Heart left ventricle (tissue), 16 donors: ENCODE results near the gene GPR155. TPM values are rescaled to one million over a fixed set of nuclear protein-coding genes. Genes with fewer than 3 reads are reported as not detected.
A peak's percentile ranks its signal among the peaks of the same experiment; 100 is the strongest.

Experiments
- ATAC-seq, 4 donors: fragments of 200-7000 bp; cut with Tn5 transposase; one replicate each; pipeline ENCODE4 v1.9.1; 2020 to 2022; ENCODE audit warnings: moderate library complexity in 4 of 4, mild to moderate bottlenecking in 3 of 4, moderate number of reproducible peaks in 1 of 4
- DNase-seq, 5 donors: peaks; one replicate each; pipeline ENCODE4 v3.0.0-alpha.2; 2020
- H3K27ac ChIP-seq, 12 donors: fragments of 200-600 bp; sonication (generic) in 4 of 12; one replicate each; pipeline versions ENCODE4 v1.5.0 to v1.8.0; 2016 to 2022; ENCODE audit warnings: mild to moderate bottlenecking in 2 of 12
- H3K27me3 ChIP-seq, 9 donors: fragments of 200-600 bp; sonication (generic) in 2 of 9; one replicate each; pipeline versions ENCODE4 v1.5.1 to v1.8.0; 2016 to 2022; ENCODE audit warnings: mild to moderate bottlenecking in 3 of 9
- H3K36me3 ChIP-seq, 9 donors: fragments of 200-600 bp; sonication (generic) in 2 of 9; one replicate each; pipeline versions ENCODE4 v1.5.0 to v1.8.0; 2018 to 2022; ENCODE audit warnings: mild to moderate bottlenecking in 2 of 9
- H3K4me1 ChIP-seq, 12 donors: fragments of 200-600 bp; sonication (generic) in 4 of 12; one replicate each; pipeline versions ENCODE4 v1.5.0 to v1.8.0; 2016 to 2022; ENCODE audit warnings: mild to moderate bottlenecking in 3 of 12
- H3K4me3 ChIP-seq, 12 donors: fragments of 200-600 bp; sonication (generic) in 4 of 12; one replicate each; pipeline versions ENCODE4 v1.5.0 to v1.8.0; 2017 to 2022; ENCODE audit warnings: mild to moderate bottlenecking in 9 of 12, moderate library complexity in 4 of 12
- H3K9me3 ChIP-seq, 12 donors: fragments of 200-600 bp; sonication (generic) in 4 of 12; one replicate each; pipeline versions ENCODE4 v1.5.0 to v1.8.0; 2016 to 2022; ENCODE audit warnings: mild to moderate bottlenecking in 1 of 12
- POLR2A ChIP-seq, 2 donors: fragments of 450-650 bp; IDR thresholded peaks; one replicate each; pipeline ENCODE4 v1.6.1; 2017; ENCODE audit warnings: antibody characterized with exemption in 2 of 2, mild to moderate bottlenecking in 2 of 2, moderate library complexity in 2 of 2
- WGBS, 4 donors: extraction: QIAGEN DNeasy Blood & Tissue Kit in 2 of 4; methylation state at CpG; one replicate each; pipeline versions ENCODE4 v1.1.5 to v1.1.7; 2013 to 2018; 5-methylcytosine and 5-hydroxymethylcytosine counted together
- intact Hi-C, 10 donors: fragments of 100-400 bp; cut with DNase I; formaldehyde crosslinking; loops; one replicate each; pipeline versions ENCODE4 v1.11.1 to v1.14.2; 2022
- polyA plus RNA-seq, 2 donors: library from polyadenylated mRNA; stranded (reverse); fragments of 200-250 nt; gene quantifications; one replicate each; pipeline ENCODE4 v1.2.3, GENCODE V29; 2013
- total RNA-seq, 9 donors: library from RNA; depleted of rRNA in 2 of 9; stranded (reverse); fragments of >200 nt in 2 of 9; fragmentation: NEBNext Ultra II Directional in 3 of 9; extraction: Animal tissue kit (Norgen Biotek cat#: 25700) in 3 of 9; gene quantifications; one replicate each; pipeline versions ENCODE4 v1.1.0 to v1.2.4, GENCODE V29; 2016 to 2023
- TF ChIP-seq, protein P1 (sequence below), 12 donors: fragments of 200-600 bp; sonication (generic) in 4 of 12; IDR thresholded peaks; one replicate each; pipeline versions ENCODE4 v1.5.0 to v1.8.0; 2018 to 2022; ENCODE audit warnings: antibody characterized with exemption in 12 of 12, mild to moderate bottlenecking in 5 of 12
- donor health status: ischemic (EF 13 %, LVEDD 7.1; RV severe dilation, severe dysfunction).
- donor health status: healthy with polysubstance abuse.
- donor health status: DM: no; HTN: yes; CAD: no.
- donor health status: DM: no; HTN: no; CAD: no.
- donor health status: ischemic (EF 25% LVEDD 6.9; RV normal size, moderate dysfunction).
- donor health status: ischemic (EF 25% LVEDD 5.7; RV mildly dilated, moderate dysfunction).
- donor health status: healthy.
- donor health status: DM: yes; HTN: yes; CAD: no.
- donor health status: ischemic (EF 35%, LVEDD 5.7; RV mildly dilated, moderate dysfunction).
- donor health status: nonischemic (EF 11% LVEDD 7.7; RV severe dilation, severe dysfunction).
- donor health status: DM: yes; HTN: yes; CAD: no.
- donor health status: PGD.
- donor health status: ischemic (EF 29% LVEDD 5.4; RV normal size, mild dysfunction).
- donor health status: nonischemic (EF 23%, LVEDD 6.1; RV moderate dilation, normal function).

Gene GPR155
- total and polyA plus RNA-seq, 11 donors: 3.5 to 21.3 (median 16.0) TPM

DNA sequence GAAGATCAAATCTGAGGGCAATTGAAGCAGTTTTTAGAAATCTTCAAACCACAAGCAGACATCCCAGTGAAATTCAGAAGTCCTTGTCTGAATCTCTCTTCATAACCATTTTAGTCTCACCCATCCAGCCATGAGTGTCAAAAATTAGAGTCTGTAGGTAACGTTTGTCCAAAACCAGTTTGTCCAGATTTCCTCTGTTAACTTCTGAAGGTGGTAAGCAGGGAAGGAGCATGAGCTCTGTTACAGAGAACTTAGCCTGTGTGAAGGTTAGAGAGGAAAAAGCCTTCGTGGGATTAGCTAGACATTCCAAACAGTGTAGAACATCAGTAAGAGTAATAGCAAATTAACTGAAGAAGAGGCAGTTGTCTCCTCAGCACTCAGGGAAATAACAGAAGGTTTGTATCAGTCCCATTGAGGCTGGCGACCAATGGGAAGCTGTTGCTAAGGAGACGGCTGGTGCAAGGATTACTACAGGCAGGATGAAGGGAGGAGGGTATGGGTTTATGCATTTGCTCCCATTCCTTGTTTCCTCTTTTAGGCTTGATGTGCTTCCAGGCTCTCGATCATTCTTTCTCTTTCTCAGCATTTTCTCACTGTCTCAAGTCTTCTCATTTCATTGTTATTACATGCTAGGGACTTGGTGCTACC, 8.7 kb upstream of the GPR155 start:
- TF ChIP-seq, protein P1, sequence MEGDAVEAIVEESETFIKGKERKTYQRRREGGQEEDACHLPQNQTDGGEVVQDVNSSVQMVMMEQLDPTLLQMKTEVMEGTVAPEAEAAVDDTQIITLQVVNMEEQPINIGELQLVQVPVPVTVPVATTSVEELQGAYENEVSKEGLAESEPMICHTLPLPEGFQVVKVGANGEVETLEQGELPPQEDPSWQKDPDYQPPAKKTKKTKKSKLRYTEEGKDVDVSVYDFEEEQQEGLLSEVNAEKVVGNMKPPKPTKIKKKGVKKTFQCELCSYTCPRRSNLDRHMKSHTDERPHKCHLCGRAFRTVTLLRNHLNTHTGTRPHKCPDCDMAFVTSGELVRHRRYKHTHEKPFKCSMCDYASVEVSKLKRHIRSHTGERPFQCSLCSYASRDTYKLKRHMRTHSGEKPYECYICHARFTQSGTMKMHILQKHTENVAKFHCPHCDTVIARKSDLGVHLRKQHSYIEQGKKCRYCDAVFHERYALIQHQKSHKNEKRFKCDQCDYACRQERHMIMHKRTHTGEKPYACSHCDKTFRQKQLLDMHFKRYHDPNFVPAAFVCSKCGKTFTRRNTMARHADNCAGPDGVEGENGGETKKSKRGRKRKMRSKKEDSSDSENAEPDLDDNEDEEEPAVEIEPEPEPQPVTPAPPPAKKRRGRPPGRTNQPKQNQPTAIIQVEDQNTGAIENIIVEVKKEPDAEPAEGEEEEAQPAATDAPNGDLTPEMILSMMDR (IDR thresholded peaks at IDR 0.05): no peak
- TF ChIP-seq POLR2A (IDR thresholded peaks at IDR 0.05): no peak
- 57 to 66% (median 59%) methylated on average over 5 of the region's 5 CpGs for WGBS, 4 donors
- Histone ChIP-seq H3K4me1 (peaks cover 0 to 30% (median 0%) of the 10 kb centered on the region in 12 donors), H3K4me3 (no peak overlapping the region), H3K27me3 (no peaks in the 10 kb centered on the region), H3K27ac (no peak overlapping the region), H3K9me3 (no peaks in the 10 kb centered on the region), H3K36me3 (no peaks in the 10 kb centered on the region)
- peak in 2 of 4 donors; percentile 52 to 65 for ATAC-seq
- no peak for DNase-seq
- intact Hi-C loops: no loop called here

DNA sequence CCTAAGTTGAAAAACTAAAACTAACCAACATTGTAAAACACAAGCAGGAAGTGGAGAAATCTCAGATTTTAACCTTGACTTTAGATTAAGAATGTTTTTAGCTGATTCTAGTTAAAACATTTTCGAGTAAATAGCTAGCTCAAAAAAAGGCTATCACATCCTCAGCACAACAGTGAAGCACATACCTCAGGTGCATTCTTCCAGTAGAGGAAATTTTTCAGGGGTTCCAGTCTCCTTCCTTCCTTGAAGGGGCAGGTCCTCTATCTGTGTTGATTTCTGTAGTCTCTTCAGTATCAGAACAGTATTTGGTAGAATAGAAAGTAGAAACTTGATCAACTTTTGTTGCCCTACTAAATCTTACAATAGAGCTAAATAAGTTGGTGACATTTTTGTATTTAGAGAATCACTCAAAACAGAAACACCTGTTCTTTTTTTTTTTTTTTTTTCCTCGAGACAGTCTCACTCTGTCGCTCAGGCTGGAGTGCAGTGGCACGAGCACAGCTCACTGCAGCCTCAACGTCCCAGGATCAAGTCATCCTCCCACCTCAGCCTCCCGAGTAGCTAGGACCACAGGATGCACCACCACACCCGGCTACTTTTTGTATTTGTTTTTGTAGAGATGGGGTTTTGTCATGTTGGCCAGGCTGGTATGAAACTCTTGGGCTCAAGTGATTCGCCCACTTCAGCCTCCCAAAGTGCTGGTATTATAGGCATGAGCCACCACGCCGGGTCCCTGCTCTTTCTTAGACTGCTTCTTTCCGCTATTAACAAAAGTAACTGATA, 6.9 kb upstream of the GPR155 start:
- Histone ChIP-seq H3K4me1 (peaks cover 0 to 30% (median 0%) of the 10 kb centered on the region in 12 donors), H3K4me3 (peak overlapping the region in 1 of 12 donors; percentile 23), H3K27me3 (no peaks in the 10 kb centered on the region), H3K9me3 (no peaks in the 10 kb centered on the region), H3K27ac (peak overlapping the region in 5 of 12 donors; percentile 5 to 95 (median 48)), H3K36me3 (no peaks in the 10 kb centered on the region)
- ATAC-seq: no peak
- WGBS, 4 donors: 88 to 91% (median 90%) methylated on average over 11 of the region's 11 CpGs
- intact Hi-C loops: no loop called here
- no peak for DNase-seq
- TF ChIP-seq, protein P1 (IDR thresholded peaks at IDR 0.05): no peak
- no peak for TF ChIP-seq POLR2A (IDR thresholded peaks at IDR 0.05)

DNA sequence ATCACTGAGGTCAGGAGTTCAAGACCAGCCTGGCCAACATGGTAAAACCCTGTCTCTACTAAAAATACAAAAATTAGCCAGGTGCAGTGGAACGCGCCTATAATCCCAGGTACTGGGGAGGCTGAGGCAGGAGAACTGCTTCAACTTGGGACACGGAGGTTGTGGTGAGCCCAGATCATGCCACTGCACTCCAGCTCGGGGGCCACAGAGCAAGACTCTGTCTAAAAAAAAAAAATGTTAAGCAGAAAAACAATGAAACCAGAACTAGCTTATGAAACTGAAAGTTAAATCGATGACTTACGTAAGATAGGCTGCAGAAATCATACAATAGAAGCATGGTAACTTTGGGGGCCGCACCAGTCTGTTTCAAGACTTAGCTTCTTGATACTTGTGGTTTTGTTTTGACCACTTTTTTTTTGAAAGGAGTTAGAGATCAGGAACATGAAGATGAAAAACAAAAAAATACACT, 6.2 kb upstream of the GPR155 start:
- H3K4me1 ChIP-seq: peaks cover 0 to 30% (median 0%) of the 10 kb centered on the region in 12 donors
- H3K36me3 ChIP-seq: no peaks in the 10 kb centered on the region
- 76 to 90% (median 78%) methylated on average over 7 of the region's 7 CpGs for WGBS, 4 donors
- H3K27me3 ChIP-seq: no peaks in the 10 kb centered on the region
- TF ChIP-seq, protein P1 (IDR thresholded peaks at IDR 0.05): no peak
- TF ChIP-seq POLR2A (IDR thresholded peaks at IDR 0.05): no peak
- peak overlapping the region in 6 of 12 donors; percentile 5 to 95 (median 44) for H3K27ac ChIP-seq
- peak overlapping the region in 1 of 12 donors; percentile 23 for H3K4me3 ChIP-seq
- H3K9me3 ChIP-seq: no peaks in the 10 kb centered on the region
- DNase-seq: peak in 1 of 5 donors; percentile 19
- ATAC-seq: peak in 1 of 4 donors; percentile 59
- intact Hi-C loops: no loop called here

DNA sequence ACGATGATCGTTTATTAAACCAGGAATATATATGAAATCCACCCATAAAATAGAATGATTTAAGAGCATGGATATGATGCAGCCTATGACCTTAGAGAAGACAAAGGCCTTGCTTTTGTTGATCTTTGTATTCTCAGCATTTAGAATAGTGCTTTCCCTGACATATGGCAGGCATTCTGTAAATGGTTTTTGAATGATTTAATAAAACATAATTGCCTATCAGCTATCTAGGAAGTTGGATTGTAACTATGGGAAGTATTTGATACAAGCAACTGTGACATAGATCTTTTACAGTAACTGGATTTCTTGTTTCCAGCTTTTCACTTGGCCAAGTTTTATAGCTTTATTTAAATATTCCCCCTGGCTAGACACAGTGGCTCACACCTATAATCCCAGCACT, 5.1 kb upstream of the GPR155 start:
- no peak overlapping the region for H3K4me3 ChIP-seq
- H3K36me3 ChIP-seq: no peaks in the 10 kb centered on the region
- TF ChIP-seq, protein P1 (IDR thresholded peaks at IDR 0.05): no peak
- no peak for TF ChIP-seq POLR2A (IDR thresholded peaks at IDR 0.05)
- 94 to 96% (median 96%) methylated on average over 2 of the region's 2 CpGs for WGBS, 4 donors
- no peaks in the 10 kb centered on the region for H3K9me3 ChIP-seq
- intact Hi-C loops: no loop called here
- ATAC-seq: no peak
- no peak for DNase-seq
- H3K4me1 ChIP-seq: peaks cover 0 to 36% (median 0%) of the 10 kb centered on the region in 12 donors
- no peaks in the 10 kb centered on the region for H3K27me3 ChIP-seq
- H3K27ac ChIP-seq: peak overlapping the region in 1 of 12 donors; percentile 95
